DND-41 (cell line): ENCODE data around the gene DENND5B.

Source experiments
- CTCF ChIP-seq: IDR thresholded peaks from 2 replicates; pipeline ENCODE4 v1.5.1; 2012; ENCODE audit warnings: borderline replicate concordance, low read length, moderate library complexity, mild to moderate bottlenecking; ENCODE audit not compliant: poor library complexity, severe bottlenecking; ENCODE audit errors: extremely low read depth
- EZH2 ChIP-seq: IDR thresholded peaks from 3 replicates; pipeline ENCODE4 v1.6.1; 2012; ENCODE audit warnings: borderline replicate concordance, low read depth, mild to moderate bottlenecking, moderate library complexity, low read length, inconsistent platforms; ENCODE audit not compliant: severe bottlenecking

- TF ChIP-seq CTCF (no peak), EZH2 (no peak)
These were observed 14.6 kb upstream of the DENND5B start for GRCh38 chr12:31605531-31605930.
